T-cell (primary cell): Measurements from ENCODE around the gene TAOK1. TPM values are rescaled to one million over a fixed set of nuclear protein-coding genes. Genes with fewer than 3 reads are reported as not detected.

Experiments used
- ATAC-seq, 4 experiments: fragments of 200-7000 bp in 3 of 4; fragments of 150-1000 bp in 1 of 4; cut with Tn5 transposase; replicated peaks in 1 of 4; 1 replicate in 3 of 4; 2 replicates in 1 of 4; pipeline ENCODE4 v1.10.0; 2021; ENCODE audit warnings: moderate library complexity in 3 of 4, mild to moderate bottlenecking in 2 of 4, moderate number of reproducible peaks in 1 of 4
- CTCF ChIA-PET, 2 donors: fragments of 300-600 bp; sonication (Branson Sonifier 250); formaldehyde crosslinking; loops; one replicate each; lab custom pipeline; 2022; ENCODE audit warnings: antibody characterized with exemption in 2 of 2; lab: Charles Lee
- POLR2A ChIA-PET, 2 donors: fragments of 300-600 bp; sonication (Branson Sonifier 250); formaldehyde crosslinking; loops; one replicate each; lab custom pipeline; 2022; ENCODE audit warnings: antibody characterized with exemption in 2 of 2; lab: Charles Lee
- DNase-seq, 35 experiments: peaks; one replicate each; pipeline versions ENCODE4 v3.0.0 to v3.0.0-alpha.2; 2013 to 2023
- H3K27ac ChIP-seq: one replicate; pipeline ENCODE4 v1.5.1; 2013; ENCODE audit warnings: low read length
- H3K27me3 ChIP-seq, 2 experiments: replicated peaks in 1 of 2; 1 replicate in 1 of 2; 2 replicates in 1 of 2; pipeline versions ENCODE4 v1.6.1 to v1.7.0; 2013; ENCODE audit warnings: low read length in 1 of 2, mixed read lengths in 1 of 2; ENCODE audit not compliant: control insufficient read depth in 2 of 2, insufficient read depth in 2 of 2; ENCODE audit errors: extremely low read depth in 1 of 2
- H3K36me3 ChIP-seq, 2 donors: 1 replicate in 1 of 2; 2 replicates in 1 of 2; pipeline versions ENCODE4 v1.6.1 to v1.7.0; 2013; ENCODE audit warnings: low read length in 1 of 2; ENCODE audit not compliant: control insufficient read depth in 2 of 2, insufficient read depth in 1 of 2; ENCODE audit errors: extremely low read depth in 1 of 2
- H3K4me1 ChIP-seq, 2 experiments: 1 replicate in 1 of 2; 2 replicates in 1 of 2; pipeline versions ENCODE4 v1.6.1 to v1.7.0; 2013; ENCODE audit warnings: low read length in 2 of 2, mixed read lengths in 1 of 2; ENCODE audit not compliant: insufficient read depth in 2 of 2, control insufficient read depth in 1 of 2; ENCODE audit errors: extremely low read depth in 1 of 2
- H3K4me3 ChIP-seq, 2 donors: 1 replicate in 1 of 2; 2 replicates in 1 of 2; pipeline versions ENCODE4 v1.5.1 to v1.7.0; 2013; ENCODE audit warnings: mild to moderate bottlenecking in 2 of 2, low read length in 1 of 2, moderate library complexity in 1 of 2; ENCODE audit not compliant: control insufficient read depth in 1 of 2; ENCODE audit errors: extremely low read depth in 1 of 2
- H3K9me3 ChIP-seq: 2 replicates; pipeline ENCODE4 v1.7.0; 2013
- H3K27ac Mint-ChIP-seq, 2 donors: one replicate each; pipeline ENCODE4 v1.8.0; 2020 to 2021; ENCODE audit warnings: mild to moderate bottlenecking in 2 of 2, mixed read lengths in 2 of 2
- H3K27me3 Mint-ChIP-seq, 2 donors: one replicate each; pipeline ENCODE4 v1.8.0; 2021 to 2022; ENCODE audit warnings: mixed read lengths in 2 of 2
- H3K36me3 Mint-ChIP-seq: one replicate; pipeline ENCODE4 v1.8.0; 2021; ENCODE audit warnings: mixed read lengths
- H3K4me1 Mint-ChIP-seq, 3 donors: one replicate each; pipeline ENCODE4 v1.8.0; 2020 to 2022; ENCODE audit warnings: mixed read lengths in 3 of 3, mild to moderate bottlenecking in 1 of 3
- H3K4me3 Mint-ChIP-seq, 3 donors: one replicate each; pipeline ENCODE4 v1.8.0; 2020 to 2022; ENCODE audit warnings: mild to moderate bottlenecking in 3 of 3, mixed read lengths in 3 of 3, moderate library complexity in 3 of 3
- H3K9me3 Mint-ChIP-seq, 3 donors: one replicate each; pipeline ENCODE4 v1.8.0; 2020 to 2022; ENCODE audit warnings: mixed read lengths in 3 of 3
- WGBS: methylation state at CpG from one replicate; pipeline ENCODE4 v1.1.5; 2013; ENCODE audit warnings: missing lambda C conversion rate; ENCODE audit not compliant: insufficient coverage; 5-methylcytosine and 5-hydroxymethylcytosine counted together
- total RNA-seq, 35 experiments: library from RNA in 6 of 35; stranded (reverse) in 6 of 35; fragments of 120-200 nt in 1 of 35; gene quantifications; one replicate each; pipeline versions ENCODE4 v1.2.1 to v1.2.4 and lab custom pipeline; 2013 to 2026

The TAOK1 gene
- total RNA-seq, 5 donors from 2014 or later (not counting 1 experiment from before 2014, with no cell fraction given) = 57.7 to 63.4 (median 61.7) TPM

- WGBS = no CpG with 5 or more reads among the region's 1 CpG
- POLR2A ChIA-PET = no interaction called here
- CTCF ChIA-PET = no interaction called here
- Histone ChIP-seq H3K27me3 (no peaks in the 10 kb centered on the region), H3K36me3 (peaks cover 17 to 18% of the 10 kb centered on the region in 2 donors), H3K27ac (no peak overlapping the region), H3K4me3 (no peak overlapping the region), H3K4me1 (no peaks in the 10 kb centered on the region), H3K9me3 (no peaks in the 10 kb centered on the region)
- no peak overlapping the region for H3K27ac Mint-ChIP-seq
- no peak overlapping the region for H3K4me3 Mint-ChIP-seq
- DNase-seq (no peak), ATAC-seq (no peak)
- no peaks in the 10 kb centered on the region for H3K9me3 Mint-ChIP-seq
- no peaks in the 10 kb centered on the region for H3K27me3 Mint-ChIP-seq
- peaks cover 11% of the 10 kb centered on the region for H3K36me3 Mint-ChIP-seq
- H3K4me1 Mint-ChIP-seq = no peaks in the 10 kb centered on the region
Measured at GRCh38 chr17:29483503-29483902, 93.3 kb downstream of the TAOK1 start.

DNA sequence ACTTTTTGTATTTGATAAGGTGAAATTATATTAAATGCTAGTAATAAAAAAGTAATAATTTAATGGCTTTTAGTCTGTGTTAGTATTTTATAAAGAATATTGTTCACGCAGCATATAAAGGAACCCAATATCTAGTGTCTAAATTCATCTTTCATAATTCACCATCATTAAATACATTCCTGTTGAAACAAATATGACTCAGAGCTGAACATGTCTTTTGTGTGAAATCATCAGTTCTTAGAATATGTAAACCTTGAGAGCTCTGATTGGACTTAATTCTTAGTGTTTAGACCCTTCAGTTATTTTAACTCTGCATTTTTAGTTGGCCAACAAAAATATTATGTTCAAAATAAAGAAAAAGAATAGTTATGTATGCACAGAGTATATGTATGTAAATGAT is 104.8 kb downstream of the TAOK1 start:
- WGBS = no CpG with 5 or more reads among the region's 1 CpG
- Mint-ChIP-seq H3K27me3 (no peaks in the 10 kb centered on the region), H3K36me3 (peaks cover 20% of the 10 kb centered on the region), H3K9me3 (no peaks in the 10 kb centered on the region), H3K4me3 (no peak overlapping the region), H3K27ac (no peak overlapping the region), H3K4me1 (no peaks in the 10 kb centered on the region)
- POLR2A ChIA-PET = interaction anchor here in 1 of 2 donors (0.7 kb wide), 1 partner anchor 10 kb away, joined by 3 read pairs; no protein-coding TSS in a partner anchor
- Histone ChIP-seq H3K36me3 (peaks cover 0 to 51% of the 10 kb centered on the region in 2 donors), H3K27me3 (no peaks in the 10 kb centered on the region), H3K27ac (no peak overlapping the region), H3K9me3 (no peaks in the 10 kb centered on the region), H3K4me1 (no peaks in the 10 kb centered on the region), H3K4me3 (no peak overlapping the region)
- CTCF ChIA-PET = interaction anchor here in 1 of 2 donors (1.6 kb wide), 1 partner anchor 125 kb away, joined by 11 read pairs; no protein-coding TSS in a partner anchor
- no peak for DNase-seq
- ATAC-seq = no peak

DNA sequence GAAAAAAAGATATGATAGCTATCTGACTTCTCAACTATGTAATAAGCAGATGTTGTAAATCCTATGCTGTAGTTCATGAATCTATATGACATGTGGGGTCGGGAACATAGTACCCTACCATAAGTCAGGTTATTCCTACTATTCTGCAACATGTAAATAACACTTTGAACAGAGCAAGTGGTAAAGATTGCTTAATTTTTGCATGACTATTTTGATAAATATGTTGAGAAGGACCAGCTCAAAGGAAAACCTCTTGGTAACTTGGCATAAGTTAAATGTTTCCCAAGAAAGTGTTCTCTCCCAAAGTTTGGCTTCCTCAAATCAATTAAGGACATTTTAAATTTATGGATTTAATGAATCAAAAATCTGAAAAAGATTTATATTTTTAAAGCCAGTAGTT is 114.5 kb downstream of the TAOK1 start:
- Mint-ChIP-seq H3K27me3 (no peaks in the 10 kb centered on the region), H3K4me3 (no peak overlapping the region), H3K9me3 (no peaks in the 10 kb centered on the region), H3K4me1 (peaks cover 0 to 2% (median 0%) of the 10 kb centered on the region in 3 donors), H3K36me3 (peaks cover 24% of the 10 kb centered on the region), H3K27ac (no peak overlapping the region)
- H3K27me3 ChIP-seq = no peaks in the 10 kb centered on the region
- no peak overlapping the region for H3K4me3 ChIP-seq
- no CpG with 5 or more reads among the region's 1 CpG for WGBS
- H3K9me3 ChIP-seq = no peaks in the 10 kb centered on the region
- POLR2A ChIA-PET = interaction anchor here in 1 of 2 donors (1.0 kb wide), 1 partner anchor 9 kb away, joined by 3 read pairs; no protein-coding TSS in a partner anchor
- CTCF ChIA-PET = no interaction called here
- no peaks in the 10 kb centered on the region for H3K4me1 ChIP-seq
- no peak for DNase-seq
- ATAC-seq = no peak
- no peak overlapping the region for H3K27ac ChIP-seq
- peaks cover 7 to 61% of the 10 kb centered on the region in 2 donors for H3K36me3 ChIP-seq

- H3K27me3 ChIP-seq = no peaks in the 10 kb centered on the region
- Mint-ChIP-seq H3K4me3 (no peak overlapping the region), H3K36me3 (peaks cover 27% of the 10 kb centered on the region), H3K27ac (peak overlapping the region in 1 of 2 donors; percentile 18), H3K27me3 (no peaks in the 10 kb centered on the region), H3K4me1 (peaks cover 0 to 2% (median 0%) of the 10 kb centered on the region in 3 donors), H3K9me3 (no peaks in the 10 kb centered on the region)
- H3K4me3 ChIP-seq = no peak overlapping the region
- no peaks in the 10 kb centered on the region for H3K4me1 ChIP-seq
- H3K27ac ChIP-seq = no peak overlapping the region
- WGBS = no CpG with 5 or more reads among the region's 4 CpGs
- H3K9me3 ChIP-seq = no peaks in the 10 kb centered on the region
- ChIA-PET POLR2A (interaction anchor here in 1 of 2 donors (1.0 kb wide), 1 partner anchor 11 kb away, joined by 3 read pairs; no protein-coding TSS in a partner anchor), CTCF (no interaction called here)
- H3K36me3 ChIP-seq = peaks cover 7 to 60% of the 10 kb centered on the region in 2 donors
- DNase-seq (no peak), ATAC-seq (no peak)
Measured at GRCh38 chr17:29505836-29506235, 115.7 kb downstream of the TAOK1 start.

GRCh38 chr17:29510953-29511352 is 120.8 kb downstream of the TAOK1 start:
- H3K4me1 Mint-ChIP-seq = peaks cover 0 to 2% (median 0%) of the 10 kb centered on the region in 3 donors
- POLR2A ChIA-PET = no interaction called here
- Histone ChIP-seq H3K9me3 (no peaks in the 10 kb centered on the region), H3K27me3 (no peaks in the 10 kb centered on the region), H3K4me1 (no peaks in the 10 kb centered on the region), H3K27ac (no peak overlapping the region), H3K36me3 (peaks cover 0 to 55% of the 10 kb centered on the region in 2 donors), H3K4me3 (no peak overlapping the region)
- peaks cover 19% of the 10 kb centered on the region for H3K36me3 Mint-ChIP-seq
- no peaks in the 10 kb centered on the region for H3K9me3 Mint-ChIP-seq
- H3K27ac Mint-ChIP-seq = no peak overlapping the region
- ATAC-seq (no peak), DNase-seq (no peak)
- no peak overlapping the region for H3K4me3 Mint-ChIP-seq
- no peaks in the 10 kb centered on the region for H3K27me3 Mint-ChIP-seq
- CTCF ChIA-PET = no interaction called here
- WGBS = no CpG with 5 or more reads among the region's 6 CpGs

- no peaks in the 10 kb centered on the region for H3K4me1 ChIP-seq
- H3K4me3 ChIP-seq = no peak overlapping the region
- Mint-ChIP-seq H3K36me3 (peaks cover 33% of the 10 kb centered on the region), H3K4me1 (no peaks in the 10 kb centered on the region), H3K27ac (no peak overlapping the region), H3K4me3 (no peak overlapping the region), H3K27me3 (no peaks in the 10 kb centered on the region), H3K9me3 (no peaks in the 10 kb centered on the region)
- ChIA-PET CTCF (interaction anchor here in 1 of 2 donors (0.7 kb wide), 1 partner anchor 933 kb away, joined by 4 read pairs; no protein-coding TSS in a partner anchor), POLR2A (interaction anchor here in 1 of 2 donors (0.6 kb wide), 1 partner anchor 11 kb away, joined by 6 read pairs; no protein-coding TSS in a partner anchor)
- H3K36me3 ChIP-seq = peaks cover 0 to 59% of the 10 kb centered on the region in 2 donors
- no peak overlapping the region for H3K27ac ChIP-seq
- ATAC-seq (no peak), DNase-seq (no peak)
- no CpG with 5 or more reads among the region's 2 CpGs for WGBS
- H3K9me3 ChIP-seq = no peaks in the 10 kb centered on the region
- H3K27me3 ChIP-seq = no peaks in the 10 kb centered on the region
Measured at GRCh38 chr17:29514792-29515191, 124.6 kb downstream of the TAOK1 start.
